Measurements from ENCODE around the gene PABPN1L. TPM values are rescaled to one million over a fixed set of nuclear protein-coding genes. Genes with fewer than 3 reads are reported as not detected.

PABPN1L gene
- total and polyA plus RNA-seq, 10 of the 15 experiments (the other 5 are each of a cell fraction or from before 2014, with no cell fraction given), result not detected

- POLR2A ChIA-PET, result no interaction called here
- H3K79me2 ChIP-seq (ENCODE audit: control insufficient read depth, insufficient read depth, low read length), result no peaks in the 10 kb centered on the region
- H3K27me3 ChIP-seq (replicated peaks in 1 of 2; ENCODE audit: control insufficient read depth in 2 of 2, insufficient read depth in 2 of 2, low read length in 1 of 2), result no peaks in the 10 kb centered on the region
- H3K4me1 ChIP-seq (ENCODE audit: control insufficient read depth, insufficient read depth, low read length), result no peaks in the 10 kb centered on the region
- SMC1A ChIA-PET (ENCODE audit: uncharacterized antibody, unreplicated experiment), result no interaction called here
- RAD21 ChIA-PET (ENCODE audit: unreplicated experiment), result no interaction called here
- FAIRE-seq, result no peak
- TF ChIP-seq JUND (IDR thresholded peaks at IDR 0.05; ENCODE audit: low read depth, low read length) (no peak), IRF3 (IDR thresholded peaks at IDR 0.05) (no peak), MAX (IDR thresholded peaks at IDR 0.05; ENCODE audit: low read depth, low read length) (no peak), SREBF1 (IDR thresholded peaks at IDR 0.05; ENCODE audit: low read length) (no peak), E4F1 (IDR thresholded peaks at IDR 0.05; ENCODE audit: borderline replicate concordance, partially characterized antibody) (no peak), SMAD5 (IDR thresholded peaks at IDR 0.05; ENCODE audit: low read depth) (no peak), HDAC2 (IDR thresholded peaks at IDR 0.05) (no peak), PRDM15 (CRISPR knock-in tag; IDR thresholded peaks at IDR 0.05) (no peak), SIX5 (IDR thresholded peaks at IDR 0.05; ENCODE audit: low read depth, low read length, severe bottlenecking) (no peak), BACH1 (IDR thresholded peaks at IDR 0.05; ENCODE audit: borderline replicate concordance) (no peak), RFX5 (IDR thresholded peaks at IDR 0.05; ENCODE audit: low read depth, low read length) (no peak), RELB (IDR thresholded peaks at IDR 0.05; ENCODE audit: low read depth) (no peak), RCOR1 (conservative IDR thresholded peaks at IDR 0.05; ENCODE audit: low read depth, low read length) (no peak), ZBED1 (IDR thresholded peaks at IDR 0.05; ENCODE audit: borderline replicate concordance) (no peak), BCL11A (IDR thresholded peaks at IDR 0.05; ENCODE audit: low read depth, low read length) (no peak)
- in situ Hi-C loops (cut with MboI) (no loop called here), intact Hi-C loops (cut with micrococcal nuclease; ENCODE audit: unreplicated experiment) (no loop called here)
- no peak overlapping the region for H3K27ac ChIP-seq (ENCODE audit: control insufficient read depth, insufficient read depth)
- no peak for DNase-seq (ENCODE audit: low read depth, low spot score)
- no peak overlapping the region for H3K4me3 ChIP-seq
- CTCF ChIA-PET, result no interaction called here
- WGBS (ENCODE audit: insufficient coverage, insufficient replicate concordance, low lambda C conversion rate, missing lambda C conversion rate), result 93% methylated on average over 13 of the region's 13 CpGs
- no peaks in the 10 kb centered on the region; a peak in 1 of 4 replicates for H3K36me3 ChIP-seq (ENCODE audit: control insufficient read depth in 2 of 2, insufficient read depth in 2 of 2, low read length in 1 of 2)
- no peak for ATAC-seq
- BruUV-seq (replicated peaks), result no TSS peak
- no peak overlapping the region for H3K9ac ChIP-seq (ENCODE audit: control insufficient read depth, insufficient read depth, low read length)
- no peaks in the 10 kb centered on the region for H3K9me3 ChIP-seq (replicated peaks; ENCODE audit: control insufficient read depth, insufficient read depth, low read length)
- no peak overlapping the region for H2AFZ ChIP-seq (ENCODE audit: control insufficient read depth, low read depth, low read length)
- H3K4me2 ChIP-seq (ENCODE audit: control insufficient read depth, insufficient read depth), result no peak overlapping the region
- no peaks in the 10 kb centered on the region for H4K20me1 ChIP-seq (ENCODE audit: control insufficient read depth, insufficient read depth)
Observed at GRCh38 chr16:88834670-88835069, 31.8 kb downstream of the PABPN1L start.
